ENCODE results near the gene FRMD4A. TPM values are rescaled to one million over a fixed set of nuclear protein-coding genes. Genes with fewer than 3 reads are reported as not detected.

The FRMD4A gene
- total and polyA plus RNA-seq, 2 of the 4 experiments (the other 2 are of a cell fraction) = 30.3 to 68.8 TPM

DNA sequence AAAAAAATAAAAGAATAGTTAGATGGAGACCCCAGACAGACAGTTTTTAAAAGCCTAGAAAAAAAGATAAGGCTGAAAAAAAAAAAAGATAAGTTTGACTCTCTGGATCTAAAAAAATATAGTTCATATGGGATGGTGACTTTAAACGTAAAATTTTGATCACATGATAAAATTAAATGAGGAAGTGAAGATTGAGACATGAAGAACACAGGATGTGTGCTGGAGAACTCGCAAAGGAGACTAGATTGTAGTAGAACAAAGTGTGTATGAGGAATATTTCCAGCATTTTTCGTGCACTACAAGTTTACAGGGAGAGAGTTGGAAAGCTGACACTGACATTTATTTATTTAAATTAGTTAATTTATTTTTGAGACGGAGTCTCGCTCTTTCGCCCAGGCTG lies 457.5 kb downstream of the FRMD4A start:
- ChIA-PET CTCF (no interaction called here), POLR2A (ENCODE audit: unreplicated experiment) (no interaction called here)
- no peak overlapping the region for H3K4me2 ChIP-seq (ENCODE audit: low read depth, low read length)
- ATAC-seq (ENCODE audit: low read depth) (no peak), DNase-seq (no peak)
- H2BK120ac ChIP-seq (ENCODE audit: low read depth, low read length) = no peak overlapping the region
- H2BK5ac ChIP-seq (ENCODE audit: low read depth, low read length, poor library complexity, severe bottlenecking) = no peak overlapping the region
- H2AK5ac ChIP-seq (ENCODE audit: low read depth, low read length) = no peak overlapping the region
- no peaks in the 10 kb centered on the region for H3K27me3 ChIP-seq (ENCODE audit: control insufficient read depth, insufficient read depth, low read length)
- no peak overlapping the region for H3K4ac ChIP-seq (ENCODE audit: low read depth, low read length)
- H2AK9ac ChIP-seq (replicated peaks; ENCODE audit: low read depth, low read length, poor library complexity) = no peak overlapping the region
- H3K23ac ChIP-seq (ENCODE audit: low read depth, low read length) = no peak overlapping the region
- H3K4me3 ChIP-seq (ENCODE audit: insufficient read depth, low read depth, low read length) = no peak overlapping the region
- H2BK20ac ChIP-seq (ENCODE audit: low read depth, low read length) = no peak overlapping the region
- in situ Hi-C loops (cut with MboI; ENCODE audit: low sequenced_read_pairs) = no loop called here
- intact Hi-C loops (cut with micrococcal nuclease) = no loop called here
- H3K27ac ChIP-seq (ENCODE audit: insufficient read depth, low read length) = no peak overlapping the region
- no peak overlapping the region for H3K56ac ChIP-seq (ENCODE audit: extremely low read depth, insufficient read depth, low read length)
- no peak overlapping the region for H4K91ac ChIP-seq (ENCODE audit: insufficient read depth, low read depth, low read length)
- no peak overlapping the region for H4K5ac ChIP-seq (ENCODE audit: low read depth, low read length)
- dilution Hi-C loops (cut with HindIII; ENCODE audit: low sequenced_read_pairs, unreplicated experiment) = no loop called here
- no peak overlapping the region for H3K14ac ChIP-seq (replicated peaks; ENCODE audit: low read depth, low read length)
- H4K20me1 ChIP-seq (ENCODE audit: insufficient read depth, low read length) = no peaks in the 10 kb centered on the region
- H4K8ac ChIP-seq (ENCODE audit: low read depth in 2 of 2, low read length in 2 of 2) = no peak overlapping the region
- peaks cover 46 to 83% of the 10 kb centered on the region in 2 experiments for H3K79me1 ChIP-seq (ENCODE audit: low read depth in 1 of 2, low read length in 2 of 2)
- no peaks in the 10 kb centered on the region for H3K9me3 ChIP-seq (ENCODE audit: control insufficient read depth, insufficient read depth, low read length)
- H2BK15ac ChIP-seq (ENCODE audit: low read depth, low read length) = no peak overlapping the region
- H3K9ac ChIP-seq (ENCODE audit: low read depth, low read length) = no peak overlapping the region
- no peak overlapping the region for H2AFZ ChIP-seq (replicated peaks; ENCODE audit: low read length, poor library complexity)
- no CpG with 5 or more reads among the region's 6 CpGs for WGBS, 2 experiments (ENCODE audit: extremely low coverage in 2 of 2, insufficient read length in 1 of 2)
- BruUV-seq (replicated peaks) = no TSS peak
- TF ChIP-seq RCOR1 (IDR thresholded peaks at IDR 0.05; ENCODE audit: insufficient replicate concordance, low read length) (no peak), SMC3 (IDR thresholded peaks at IDR 0.05; ENCODE audit: low read depth, low read length) (no peak), CEBPB (IDR thresholded peaks at IDR 0.05; ENCODE audit: low read depth, low read length) (no peak), NFE2L2 (IDR thresholded peaks at IDR 0.05; ENCODE audit: low read depth, low read length) (no peak), BHLHE40 (IDR thresholded peaks at IDR 0.05; ENCODE audit: low read depth, low read length) (no peak), RAD21 (IDR thresholded peaks at IDR 0.05; ENCODE audit: low read length) (no peak), CHD1 (IDR thresholded peaks at IDR 0.05; ENCODE audit: low read depth, low read length) (no peak), RFX5 (IDR thresholded peaks at IDR 0.05; ENCODE audit: low read depth, low read length) (no peak), POLR2A (IDR thresholded peaks at IDR 0.05; ENCODE audit: low read depth, low read length) (no peak), MAZ (IDR thresholded peaks at IDR 0.05; ENCODE audit: borderline replicate concordance, low read depth, low read length) (no peak), FOS (IDR thresholded peaks at IDR 0.05; ENCODE audit: low read depth, low read length) (no peak), MXI1 (IDR thresholded peaks at IDR 0.05; ENCODE audit: borderline replicate concordance, low read depth, low read length) (no peak), MAFK (IDR thresholded peaks at IDR 0.05; ENCODE audit: low read depth, low read length) (no peak)
- TF ChIP-seq, protein P1, sequence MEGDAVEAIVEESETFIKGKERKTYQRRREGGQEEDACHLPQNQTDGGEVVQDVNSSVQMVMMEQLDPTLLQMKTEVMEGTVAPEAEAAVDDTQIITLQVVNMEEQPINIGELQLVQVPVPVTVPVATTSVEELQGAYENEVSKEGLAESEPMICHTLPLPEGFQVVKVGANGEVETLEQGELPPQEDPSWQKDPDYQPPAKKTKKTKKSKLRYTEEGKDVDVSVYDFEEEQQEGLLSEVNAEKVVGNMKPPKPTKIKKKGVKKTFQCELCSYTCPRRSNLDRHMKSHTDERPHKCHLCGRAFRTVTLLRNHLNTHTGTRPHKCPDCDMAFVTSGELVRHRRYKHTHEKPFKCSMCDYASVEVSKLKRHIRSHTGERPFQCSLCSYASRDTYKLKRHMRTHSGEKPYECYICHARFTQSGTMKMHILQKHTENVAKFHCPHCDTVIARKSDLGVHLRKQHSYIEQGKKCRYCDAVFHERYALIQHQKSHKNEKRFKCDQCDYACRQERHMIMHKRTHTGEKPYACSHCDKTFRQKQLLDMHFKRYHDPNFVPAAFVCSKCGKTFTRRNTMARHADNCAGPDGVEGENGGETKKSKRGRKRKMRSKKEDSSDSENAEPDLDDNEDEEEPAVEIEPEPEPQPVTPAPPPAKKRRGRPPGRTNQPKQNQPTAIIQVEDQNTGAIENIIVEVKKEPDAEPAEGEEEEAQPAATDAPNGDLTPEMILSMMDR (conservative IDR thresholded peaks at IDR 0.05; ENCODE audit: low read depth, low read length) = no peak
- TF ChIP-seq, protein P2, sequence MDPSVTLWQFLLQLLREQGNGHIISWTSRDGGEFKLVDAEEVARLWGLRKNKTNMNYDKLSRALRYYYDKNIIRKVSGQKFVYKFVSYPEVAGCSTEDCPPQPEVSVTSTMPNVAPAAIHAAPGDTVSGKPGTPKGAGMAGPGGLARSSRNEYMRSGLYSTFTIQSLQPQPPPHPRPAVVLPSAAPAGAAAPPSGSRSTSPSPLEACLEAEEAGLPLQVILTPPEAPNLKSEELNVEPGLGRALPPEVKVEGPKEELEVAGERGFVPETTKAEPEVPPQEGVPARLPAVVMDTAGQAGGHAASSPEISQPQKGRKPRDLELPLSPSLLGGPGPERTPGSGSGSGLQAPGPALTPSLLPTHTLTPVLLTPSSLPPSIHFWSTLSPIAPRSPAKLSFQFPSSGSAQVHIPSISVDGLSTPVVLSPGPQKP (IDR thresholded peaks at IDR 0.05; ENCODE audit: borderline replicate concordance, low read depth, low read length) = no peak
- TF ChIP-seq, protein P3, sequence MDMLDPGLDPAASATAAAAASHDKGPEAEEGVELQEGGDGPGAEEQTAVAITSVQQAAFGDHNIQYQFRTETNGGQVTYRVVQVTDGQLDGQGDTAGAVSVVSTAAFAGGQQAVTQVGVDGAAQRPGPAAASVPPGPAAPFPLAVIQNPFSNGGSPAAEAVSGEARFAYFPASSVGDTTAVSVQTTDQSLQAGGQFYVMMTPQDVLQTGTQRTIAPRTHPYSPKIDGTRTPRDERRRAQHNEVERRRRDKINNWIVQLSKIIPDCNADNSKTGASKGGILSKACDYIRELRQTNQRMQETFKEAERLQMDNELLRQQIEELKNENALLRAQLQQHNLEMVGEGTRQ (IDR thresholded peaks at IDR 0.05; ENCODE audit: low read depth, low read length) = no peak
- no peak overlapping the region for H3K18ac ChIP-seq (ENCODE audit: low read depth, low read length)
- H3K36me3 ChIP-seq (ENCODE audit: control insufficient read depth, insufficient read depth, low read length) = no peaks in the 10 kb centered on the region
- peaks cover 18% of the 10 kb centered on the region for H3K9me1 ChIP-seq (ENCODE audit: insufficient read depth, low read length)
- peaks cover 9% of the 10 kb centered on the region for H3K4me1 ChIP-seq (ENCODE audit: control insufficient read depth, insufficient read depth, low read length)

All from IMR-90 (cell line).